ENCODE results near the gene NPAT. TPM values are rescaled to one million over a fixed set of nuclear protein-coding genes. Genes with fewer than 3 reads are reported as not detected.

The NPAT gene
- total RNA-seq, 1 experiment from 2014 or later = 14.9 TPM

- no peaks in the 10 kb centered on the region for H3K27me3 ChIP-seq (ENCODE audit: insufficient read depth, low read length)
- H3K4me1 ChIP-seq (ENCODE audit: control insufficient read depth in 1 of 2, insufficient read depth in 2 of 2, low read length in 2 of 2) = no peaks in the 10 kb centered on the region
- no peaks in the 10 kb centered on the region for H3K9me2 ChIP-seq (ENCODE audit: insufficient read depth)
- ChIA-PET CTCF (no interaction called here), RAD21 (ENCODE audit: low non-redundant PET in 1 of 2, low total read pairs in 2 of 2, uncharacterized antibody in 2 of 2, unreplicated experiment in 2 of 2) (no interaction called here), POLR2A (no interaction called here)
- peaks cover 14% of the 10 kb centered on the region for H3K79me2 ChIP-seq (ENCODE audit: insufficient read depth, low read length)
- H3K27ac ChIP-seq (ENCODE audit: low read depth, low read length) = no peak overlapping the region
- no peak overlapping the region for H3K4me2 ChIP-seq (ENCODE audit: low read length)
- ATAC-seq = no peak
- no peaks in the 10 kb centered on the region for H3K9me3 ChIP-seq (ENCODE audit: control insufficient read depth in 1 of 2, insufficient read depth in 1 of 2, low read depth in 1 of 2, low read length in 2 of 2)
- no TSS peak for BruUV-seq (replicated peaks)
- intact Hi-C loops (cut with micrococcal nuclease) = no loop called here
- no peak for DNase-seq (ENCODE audit: low read depth, low spot score)
- H3K4me3 ChIP-seq (replicated peaks in 1 of 2; ENCODE audit: low read depth in 1 of 2, low read length in 2 of 2) = no peak overlapping the region
- no peak overlapping the region for H3K9ac ChIP-seq (ENCODE audit: low read length)
- H2AFZ ChIP-seq (ENCODE audit: low read depth, low read length, poor library complexity, severe bottlenecking) = no peak overlapping the region
- peaks cover 11 to 17% of the 10 kb centered on the region in 2 experiments for H3K36me3 ChIP-seq (ENCODE audit: control insufficient read depth in 1 of 2, insufficient read depth in 2 of 2, low read length in 2 of 2)
- TF ChIP-seq SRF (IDR thresholded peaks at IDR 0.05; ENCODE audit: low read depth) (no peak), JUND (IDR thresholded peaks at IDR 0.05) (no peak), RAD21 (IDR thresholded peaks at IDR 0.05; ENCODE audit: low read depth) (no peak), EGR1 (IDR thresholded peaks at IDR 0.05; ENCODE audit: low read depth) (no peak), CEBPB (IDR thresholded peaks at IDR 0.05; ENCODE audit: low read depth) (no peak), CBX3 (IDR thresholded peaks at IDR 0.05; ENCODE audit: low read depth) (no peak), REST (IDR thresholded peaks at IDR 0.05; ENCODE audit: low read depth) (no peak), SIN3A (IDR thresholded peaks at IDR 0.05; ENCODE audit: low read depth) (no peak), ZBTB33 (IDR thresholded peaks at IDR 0.05; ENCODE audit: extremely low read depth, insufficient replicate concordance, low read length) (no peak), EZH2phosphoT487 (IDR thresholded peaks at IDR 0.05; ENCODE audit: borderline replicate concordance) (no peak), ELF1 (IDR thresholded peaks at IDR 0.05; ENCODE audit: borderline replicate concordance, low read depth) (no peak), YY1 (IDR thresholded peaks at IDR 0.05; ENCODE audit: extremely low read depth, insufficient replicate concordance, low read depth, low read length) (no peak), SP1 (IDR thresholded peaks at IDR 0.05; ENCODE audit: low read depth) (no peak), CTCF (IDR thresholded peaks at IDR 0.05 in 2 of 3, conservative IDR thresholded peaks at IDR 0.05 in 1 of 3; ENCODE audit: borderline replicate concordance in 1 of 3, insufficient read depth in 1 of 3, low read depth in 2 of 3, low read length in 2 of 3) (no peak), TCF7L2 (IDR thresholded peaks at IDR 0.05; ENCODE audit: borderline replicate concordance, extremely low read depth, insufficient read depth, insufficient read length) (no peak), MAX (IDR thresholded peaks at IDR 0.05) (no peak), FOSL1 (IDR thresholded peaks at IDR 0.05; ENCODE audit: low read depth) (no peak), ZNF274 (IDR thresholded peaks at IDR 0.05; ENCODE audit: low read depth, low read length) (no peak)
- H4K20me1 ChIP-seq (ENCODE audit: insufficient read depth) = no peaks in the 10 kb centered on the region
Measured at GRCh38 chr11:108193725-108194124, 28.7 kb downstream of the NPAT start.
